KMS-11 (cell line): ENCODE data around the gene GZF1.
A peak's percentile ranks its signal among the peaks of the same experiment; 100 is the strongest.
"Not testable (repeated sequence)": the region's sequence is repeated elsewhere in the genome, so short reads cannot be mapped to it uniquely, and the experiment has no call there.

Experiments
- H2AFZ ChIP-seq: fragments of 200-600 bp; sonication (generic); 2 replicates; pipeline ENCODE4 v1.6.1; 2016; ENCODE audit warnings: antibody characterized with exemption, mixed run types, low read depth
- H3K27ac ChIP-seq: fragments of 200-600 bp; sonication (generic); 2 replicates; pipeline ENCODE4 v1.6.1; 2016; ENCODE audit warnings: mild to moderate bottlenecking, mixed run types
- H3K27me3 ChIP-seq: fragments of 200-600 bp; sonication (generic); 2 replicates; pipeline ENCODE4 v1.6.1; 2017; ENCODE audit warnings: mild to moderate bottlenecking, low read depth, mixed run types, moderate library complexity; ENCODE audit not compliant: insufficient read depth
- H3K36me3 ChIP-seq: fragments of 200-600 bp; sonication (generic); 2 replicates; pipeline ENCODE4 v1.6.1; 2017; ENCODE audit warnings: mild to moderate bottlenecking, mixed run types; ENCODE audit not compliant: insufficient read depth
- H3K4me1 ChIP-seq: fragments of 200-600 bp; sonication (generic); 2 replicates; pipeline ENCODE4 v1.6.1; 2016; ENCODE audit warnings: mild to moderate bottlenecking, low read depth, mixed run types; ENCODE audit not compliant: poor library complexity, severe bottlenecking
- H3K4me2 ChIP-seq: fragments of 200-600 bp; sonication (generic); 2 replicates; pipeline ENCODE4 v1.7.0; 2016; ENCODE audit warnings: mild to moderate bottlenecking, mixed run types
- H3K4me3 ChIP-seq: fragments of 200-600 bp; sonication (generic); IDR thresholded peaks from 2 replicates; pipeline ENCODE4 v1.6.1; 2017; ENCODE audit warnings: low read depth, low read length, mixed read lengths; ENCODE audit not compliant: insufficient read depth
- H3K79me2 ChIP-seq: fragments of 200-600 bp; sonication (generic); 2 replicates; pipeline ENCODE4 v1.6.1; 2016; ENCODE audit warnings: low read depth, mixed run types; ENCODE audit not compliant: insufficient read depth
- H3K9ac ChIP-seq: fragments of 200-600 bp; sonication (generic); 2 replicates; pipeline ENCODE4 v1.6.1; 2016; ENCODE audit warnings: mild to moderate bottlenecking, mixed run types
- H4K20me1 ChIP-seq: fragments of 200-600 bp; sonication (generic); 2 replicates; pipeline ENCODE4 v1.6.1; 2016; ENCODE audit warnings: mild to moderate bottlenecking, mixed run types; ENCODE audit not compliant: insufficient read depth
- CTCF ChIP-seq: fragments of 200-600 bp; sonication (generic); conservative IDR thresholded peaks from 2 replicates; pipeline ENCODE4 v1.6.1; 2017; ENCODE audit warnings: low read depth, mild to moderate bottlenecking, antibody characterized with exemption, low read length, moderate library complexity, mixed read lengths

Gene GZF1

GRCh38 chr20:23344336-23344735 is 17.6 kb upstream of the GZF1 start:
- no peaks in the 10 kb centered on the region for H3K79me2 ChIP-seq
- H3K27me3 ChIP-seq = no peaks in the 10 kb centered on the region
- H3K4me1 ChIP-seq = no peaks in the 10 kb centered on the region
- no peaks in the 10 kb centered on the region for H4K20me1 ChIP-seq
- no peak for TF ChIP-seq CTCF
- H3K9ac ChIP-seq = no peak overlapping the region
- H3K4me3 ChIP-seq = no peak overlapping the region
- H3K36me3 ChIP-seq = no peaks in the 10 kb centered on the region
- no peak overlapping the region for H3K27ac ChIP-seq
- no peak overlapping the region for H3K4me2 ChIP-seq
- H2AFZ ChIP-seq = no peak overlapping the region

- Histone ChIP-seq H3K27ac (no peak overlapping the region), H3K4me2 (no peak overlapping the region), H3K27me3 (no peaks in the 10 kb centered on the region), H3K79me2 (peaks cover 2% of the 10 kb centered on the region; the same call in 1 of the 2 replicates), H2AFZ (no peak overlapping the region), H3K4me1 (no peaks in the 10 kb centered on the region), H3K4me3 (no peak overlapping the region), H3K36me3 (no peaks in the 10 kb centered on the region), H3K9ac (no peak overlapping the region), H4K20me1 (no peaks in the 10 kb centered on the region)
- TF ChIP-seq CTCF = no peak
Observed at GRCh38 chr20:23346002-23346401, 16.0 kb upstream of the GZF1 start.

GRCh38 chr20:23347791-23348190 is 14.2 kb upstream of the GZF1 start:
- no peak for TF ChIP-seq CTCF
- Histone ChIP-seq H4K20me1 (peaks cover 6% of the 10 kb centered on the region; the same call in 1 of the 2 replicates), H3K36me3 (no peaks in the 10 kb centered on the region), H3K79me2 (peaks cover 20% of the 10 kb centered on the region), H3K4me2 (no peak overlapping the region), H3K4me1 (peaks cover 8% of the 10 kb centered on the region), H2AFZ (no peak overlapping the region), H3K4me3 (no peak overlapping the region), H3K9ac (no peak overlapping the region), H3K27me3 (no peaks in the 10 kb centered on the region), H3K27ac (no peak overlapping the region)

GRCh38 chr20:23348510-23348909 is 13.5 kb upstream of the GZF1 start:
- H4K20me1 ChIP-seq, H3K27me3 ChIP-seq, H3K27ac ChIP-seq, H3K9ac ChIP-seq, H2AFZ ChIP-seq, H3K36me3 ChIP-seq, H3K4me3 ChIP-seq: not testable (repeated sequence)
- Histone ChIP-seq H3K4me2 (peak overlapping the region; percentile 73; the same call in 1 of the 2 replicates), H3K4me1 (peaks cover 10% of the 10 kb centered on the region), H3K79me2 (peaks cover 27% of the 10 kb centered on the region)

- Histone ChIP-seq H2AFZ (peak overlapping the region; percentile 42), H3K4me2 (peak overlapping the region; percentile 73), H3K4me1 (peaks cover 10% of the 10 kb centered on the region), H4K20me1 (peaks cover 6% of the 10 kb centered on the region; the same call in 1 of the 2 replicates), H3K4me3 (no peak overlapping the region), H3K27me3 (no peaks in the 10 kb centered on the region), H3K27ac (peak overlapping the region; percentile 96), H3K36me3 (no peaks in the 10 kb centered on the region), H3K9ac (peak overlapping the region; percentile 91), H3K79me2 (peaks cover 38% of the 10 kb centered on the region)
- TF ChIP-seq CTCF = peak; percentile 62
Observed at GRCh38 chr20:23349338-23350195, 12.4 kb upstream of the GZF1 start.
